ENCODE measurements around the gene TBC1D26. TPM values are rescaled to one million over a fixed set of nuclear protein-coding genes. Genes with fewer than 3 reads are reported as not detected.
"Not testable (repeated sequence)": the region's sequence is repeated elsewhere in the genome, so short reads cannot be mapped to it uniquely, and the experiment has no call there.

TBC1D26 gene
- total and polyA plus RNA-seq, 11 donors = not detected

GRCh38 chr17:15708879-15709278, 23.2 kb upstream of the TBC1D26 start:
- 89 to 98% (median 98%) methylated on average over 1 to 3 of the region's 3 CpGs for WGBS, 4 donors
- H3K4me1 ChIP-seq; H3K4me3 ChIP-seq; H3K27me3 ChIP-seq; intact Hi-C loops (cut with DNase I); H3K27ac ChIP-seq; ATAC-seq; DNase-seq: not testable (repeated sequence)
- Histone ChIP-seq H3K9me3 (peaks cover 0 to 70% (median 15%) of the 10 kb centered on the region in 12 donors), H3K36me3 (peaks cover 0 to 76% (median 30%) of the 10 kb centered on the region in 9 donors)

GRCh38 chr17:15716601-15717563, 15.2 kb upstream of the TBC1D26 start:
- ATAC-seq; H3K27ac ChIP-seq; H3K27me3 ChIP-seq; intact Hi-C loops (cut with DNase I); H3K4me3 ChIP-seq; H3K4me1 ChIP-seq; DNase-seq: not testable (repeated sequence)
- WGBS, 4 donors = 96 to 98% (median 97%) methylated on average over 11 of the region's 11 CpGs
- H3K9me3 ChIP-seq = peaks cover 0 to 83% (median 42%) of the 10 kb centered on the region in 12 donors
- H3K36me3 ChIP-seq = peaks cover 0 to 55% (median 0%) of the 10 kb centered on the region in 9 donors

- H3K36me3 ChIP-seq; intact Hi-C loops (cut with DNase I); ATAC-seq; H3K9me3 ChIP-seq; H3K4me1 ChIP-seq; H3K27ac ChIP-seq; H3K4me3 ChIP-seq; H3K27me3 ChIP-seq; DNase-seq: not testable (repeated sequence)
- WGBS, 4 donors = 70 to 93% (median 83%) methylated on average over 4 to 14 of the region's 14 CpGs
Measured at GRCh38 chr17:15730535-15730934, 1.5 kb upstream of the TBC1D26 start.

DNA sequence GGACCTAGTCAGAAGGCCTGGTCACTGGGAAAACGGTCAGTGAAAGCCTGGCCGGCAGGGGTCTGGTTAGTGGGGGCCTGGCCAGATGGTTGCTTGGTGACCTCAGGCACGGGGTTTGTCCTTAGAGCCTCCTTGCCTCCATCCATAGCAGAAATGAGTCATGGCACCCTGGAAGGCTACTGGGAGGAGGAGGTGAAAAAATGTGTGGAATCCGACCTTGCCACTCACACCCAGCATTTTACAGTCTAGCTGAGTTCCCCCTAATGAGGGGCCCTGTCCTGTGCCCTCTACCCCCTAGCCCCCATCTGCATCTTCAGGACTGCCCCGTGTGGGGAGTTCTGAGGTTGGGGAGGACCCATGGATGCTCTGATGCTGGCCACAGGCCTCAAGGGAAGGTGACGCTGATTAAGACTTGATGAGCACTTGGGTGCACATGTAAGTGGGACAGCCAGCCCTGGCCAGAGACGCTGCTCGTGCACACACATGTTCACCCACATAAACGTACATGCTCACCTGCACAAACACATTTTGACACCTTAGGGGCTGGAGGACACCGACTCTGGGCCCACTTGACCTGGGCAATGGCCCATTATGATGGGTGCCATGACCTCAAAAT, 1.2 kb downstream of the TBC1D26 start:
- H3K4me3 ChIP-seq; H3K27me3 ChIP-seq; DNase-seq; H3K4me1 ChIP-seq; intact Hi-C loops (cut with DNase I); H3K27ac ChIP-seq; ATAC-seq; H3K36me3 ChIP-seq; H3K9me3 ChIP-seq: not testable (repeated sequence)
- WGBS, 4 donors = 88 to 96% (median 93%) methylated on average over 3 to 8 of the region's 10 CpGs

DNA sequence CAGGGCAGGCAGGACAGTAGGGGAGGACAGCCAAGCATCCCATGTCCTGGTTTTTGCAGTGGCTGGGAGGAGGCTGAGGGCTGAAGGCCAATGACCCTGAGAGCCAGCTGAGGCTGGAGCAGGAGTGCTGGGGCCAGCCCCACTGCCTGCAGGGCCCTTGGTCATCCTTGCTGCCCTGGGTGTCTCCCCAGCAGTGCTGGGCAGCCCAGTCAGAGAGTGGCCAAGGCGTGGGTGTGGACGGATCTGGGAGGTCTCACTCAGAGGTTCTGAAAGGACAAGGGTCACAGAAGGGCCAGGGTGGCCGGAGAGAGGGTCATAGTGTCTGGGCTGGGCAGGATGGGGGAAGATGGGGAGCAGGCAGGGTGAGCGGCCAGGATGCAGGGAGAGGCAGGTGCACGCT, 4.5 kb downstream of the TBC1D26 start:
- H3K27ac ChIP-seq; H3K4me3 ChIP-seq; DNase-seq; H3K4me1 ChIP-seq; intact Hi-C loops (cut with DNase I); H3K9me3 ChIP-seq; H3K36me3 ChIP-seq; H3K27me3 ChIP-seq: not testable (repeated sequence)
- peak in 1 of 4 donors; percentile 11 for ATAC-seq
- 79 to 90% (median 84%) methylated on average over 2 to 5 of the region's 5 CpGs for WGBS, 4 donors

DNA sequence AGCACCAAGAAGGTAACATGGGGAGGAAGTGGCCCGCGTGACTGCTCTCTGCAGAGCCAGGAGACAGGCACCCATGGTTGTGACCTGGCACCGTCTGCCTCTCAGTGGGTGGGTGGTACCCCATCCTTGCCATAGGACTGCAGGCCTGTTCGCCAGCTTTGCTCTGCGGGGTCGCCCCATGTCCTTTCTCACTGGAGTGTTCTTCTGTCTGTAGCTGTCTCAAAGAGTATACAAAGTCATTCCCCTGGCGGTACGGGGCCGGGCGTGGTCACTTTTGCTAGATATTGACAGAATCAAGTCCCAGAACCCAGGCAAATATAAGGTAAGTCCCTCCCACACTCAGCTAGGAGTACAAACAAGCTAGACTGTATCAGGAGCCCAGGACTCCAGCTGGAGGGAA, 6.0 kb downstream of the TBC1D26 start:
- Histone ChIP-seq H3K9me3 (no peaks in the 10 kb centered on the region), H3K27me3 (no peaks in the 10 kb centered on the region), H3K36me3 (no peaks in the 10 kb centered on the region), H3K4me1 (no peaks in the 10 kb centered on the region), H3K4me3 (no peak overlapping the region), H3K27ac (no peak overlapping the region)
- TF ChIP-seq, protein P1, sequence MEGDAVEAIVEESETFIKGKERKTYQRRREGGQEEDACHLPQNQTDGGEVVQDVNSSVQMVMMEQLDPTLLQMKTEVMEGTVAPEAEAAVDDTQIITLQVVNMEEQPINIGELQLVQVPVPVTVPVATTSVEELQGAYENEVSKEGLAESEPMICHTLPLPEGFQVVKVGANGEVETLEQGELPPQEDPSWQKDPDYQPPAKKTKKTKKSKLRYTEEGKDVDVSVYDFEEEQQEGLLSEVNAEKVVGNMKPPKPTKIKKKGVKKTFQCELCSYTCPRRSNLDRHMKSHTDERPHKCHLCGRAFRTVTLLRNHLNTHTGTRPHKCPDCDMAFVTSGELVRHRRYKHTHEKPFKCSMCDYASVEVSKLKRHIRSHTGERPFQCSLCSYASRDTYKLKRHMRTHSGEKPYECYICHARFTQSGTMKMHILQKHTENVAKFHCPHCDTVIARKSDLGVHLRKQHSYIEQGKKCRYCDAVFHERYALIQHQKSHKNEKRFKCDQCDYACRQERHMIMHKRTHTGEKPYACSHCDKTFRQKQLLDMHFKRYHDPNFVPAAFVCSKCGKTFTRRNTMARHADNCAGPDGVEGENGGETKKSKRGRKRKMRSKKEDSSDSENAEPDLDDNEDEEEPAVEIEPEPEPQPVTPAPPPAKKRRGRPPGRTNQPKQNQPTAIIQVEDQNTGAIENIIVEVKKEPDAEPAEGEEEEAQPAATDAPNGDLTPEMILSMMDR (IDR thresholded peaks at IDR 0.05) = no peak
- TF ChIP-seq POLR2A (IDR thresholded peaks at IDR 0.05) = no peak
- WGBS, 4 donors = 92 to 96% (median 95%) methylated on average over 7 to 10 of the region's 10 CpGs
- intact Hi-C loops (cut with DNase I) = no loop called here
- ATAC-seq (no peak), DNase-seq (no peak)

DNA sequence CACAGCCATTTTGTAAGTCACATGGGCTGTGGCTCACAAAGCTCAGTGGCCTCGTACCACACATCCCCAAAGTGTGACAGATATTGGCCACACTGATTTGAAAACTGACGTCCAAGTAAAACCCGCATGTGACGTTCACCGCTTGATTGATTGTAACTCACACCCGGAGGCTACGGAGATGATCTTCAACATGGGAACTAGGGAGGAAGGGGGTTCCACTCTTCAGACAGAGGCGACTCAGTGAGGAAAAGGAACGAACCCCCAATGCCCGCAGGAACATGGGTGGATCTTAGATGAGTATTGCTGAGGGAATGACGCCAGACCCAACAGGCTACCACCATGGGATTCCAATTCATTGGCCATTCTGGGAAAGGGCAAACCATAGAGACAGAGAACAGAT, 7.2 kb downstream of the TBC1D26 start:
- H3K27ac ChIP-seq; ATAC-seq; intact Hi-C loops (cut with DNase I); H3K4me1 ChIP-seq; DNase-seq; H3K9me3 ChIP-seq; H3K4me3 ChIP-seq; H3K27me3 ChIP-seq; H3K36me3 ChIP-seq: not testable (repeated sequence)
- 88 to 96% (median 90%) methylated on average over 10 of the region's 11 CpGs for whole genome bisulfite sequencing, 4 donors

GRCh38 chr17:15740041-15740440, 8.0 kb downstream of the TBC1D26 start:
- H3K27me3 ChIP-seq; H3K36me3 ChIP-seq; ATAC-seq; H3K4me3 ChIP-seq; H3K9me3 ChIP-seq; intact Hi-C loops (cut with DNase I); H3K4me1 ChIP-seq; H3K27ac ChIP-seq; DNase-seq: not testable (repeated sequence)
- 59 to 70% (median 64%) methylated on average over 8 of the region's 8 CpGs for WGBS, 4 donors

Data from heart left ventricle (tissue), 16 donors.